PC-3 (cell line): ENCODE results near the gene SLC25A28.

ENCODE experiments used
- EZH2 ChIP-seq: fragments of 300-600 bp; sonication (generic); IDR thresholded peaks from one replicate; pipeline ENCODE4 v1.6.1; 2017; ENCODE audit warnings: antibody characterized with exemption, mild to moderate bottlenecking, low read length; ENCODE audit not compliant: unreplicated experiment
- TF ChIP-seq, protein P1 (sequence below): fragments of 300-600 bp; sonication (generic); conservative IDR thresholded peaks from 2 replicates; pipeline ENCODE4 v1.5.1; 2017; ENCODE audit warnings: antibody characterized with exemption, low read depth, mild to moderate bottlenecking, low read length

DNA sequence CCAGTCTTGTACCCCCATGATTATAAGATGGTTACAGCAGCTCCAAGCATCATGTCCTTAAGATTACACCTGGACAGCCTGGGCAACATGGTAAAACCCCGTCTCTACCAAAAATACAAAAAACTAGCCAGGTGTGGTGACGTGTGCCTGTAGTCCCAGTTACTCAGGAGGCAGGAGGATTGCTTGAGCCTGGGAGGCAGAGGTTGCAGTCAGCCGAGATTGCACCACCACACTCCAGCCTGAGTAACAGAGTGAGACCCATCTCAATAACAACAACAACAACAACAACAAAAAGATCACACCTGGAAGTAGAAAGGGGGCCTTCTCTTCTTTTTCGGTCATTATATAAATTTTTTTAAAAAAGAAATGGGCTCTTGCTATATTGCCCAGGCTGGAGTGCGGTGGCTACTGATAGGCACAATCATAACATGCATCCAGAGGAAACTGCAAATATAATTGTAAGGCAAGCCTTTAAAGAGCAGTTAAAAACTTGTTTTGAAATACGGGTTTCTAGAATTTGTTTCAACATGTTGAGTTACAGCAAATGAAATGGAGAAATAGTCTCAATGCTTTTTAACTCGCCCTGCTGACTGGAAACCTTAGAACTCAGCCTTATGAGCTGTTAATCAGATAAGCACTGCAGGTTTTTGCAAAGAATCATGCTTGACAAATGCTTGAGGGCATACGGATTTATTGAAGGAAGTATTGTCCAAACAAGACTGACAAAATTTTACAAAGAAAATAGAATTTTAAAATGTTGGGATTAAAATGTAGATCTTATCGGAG lies 34.3 kb upstream of the SLC25A28 start:
- TF ChIP-seq, protein P1, sequence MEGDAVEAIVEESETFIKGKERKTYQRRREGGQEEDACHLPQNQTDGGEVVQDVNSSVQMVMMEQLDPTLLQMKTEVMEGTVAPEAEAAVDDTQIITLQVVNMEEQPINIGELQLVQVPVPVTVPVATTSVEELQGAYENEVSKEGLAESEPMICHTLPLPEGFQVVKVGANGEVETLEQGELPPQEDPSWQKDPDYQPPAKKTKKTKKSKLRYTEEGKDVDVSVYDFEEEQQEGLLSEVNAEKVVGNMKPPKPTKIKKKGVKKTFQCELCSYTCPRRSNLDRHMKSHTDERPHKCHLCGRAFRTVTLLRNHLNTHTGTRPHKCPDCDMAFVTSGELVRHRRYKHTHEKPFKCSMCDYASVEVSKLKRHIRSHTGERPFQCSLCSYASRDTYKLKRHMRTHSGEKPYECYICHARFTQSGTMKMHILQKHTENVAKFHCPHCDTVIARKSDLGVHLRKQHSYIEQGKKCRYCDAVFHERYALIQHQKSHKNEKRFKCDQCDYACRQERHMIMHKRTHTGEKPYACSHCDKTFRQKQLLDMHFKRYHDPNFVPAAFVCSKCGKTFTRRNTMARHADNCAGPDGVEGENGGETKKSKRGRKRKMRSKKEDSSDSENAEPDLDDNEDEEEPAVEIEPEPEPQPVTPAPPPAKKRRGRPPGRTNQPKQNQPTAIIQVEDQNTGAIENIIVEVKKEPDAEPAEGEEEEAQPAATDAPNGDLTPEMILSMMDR, result no peak
- no peak for TF ChIP-seq EZH2
